Measurements from ENCODE around the gene SLC2A9. TPM values are rescaled to one million over a fixed set of nuclear protein-coding genes. Genes with fewer than 3 reads are reported as not detected.
"Not testable (repeated sequence)": the region's sequence is repeated elsewhere in the genome, so short reads cannot be mapped to it uniquely, and the experiment has no call there.

The SLC2A9 gene
- total RNA-seq, 1 donor from 2014 or later = 4.8 TPM

DNA sequence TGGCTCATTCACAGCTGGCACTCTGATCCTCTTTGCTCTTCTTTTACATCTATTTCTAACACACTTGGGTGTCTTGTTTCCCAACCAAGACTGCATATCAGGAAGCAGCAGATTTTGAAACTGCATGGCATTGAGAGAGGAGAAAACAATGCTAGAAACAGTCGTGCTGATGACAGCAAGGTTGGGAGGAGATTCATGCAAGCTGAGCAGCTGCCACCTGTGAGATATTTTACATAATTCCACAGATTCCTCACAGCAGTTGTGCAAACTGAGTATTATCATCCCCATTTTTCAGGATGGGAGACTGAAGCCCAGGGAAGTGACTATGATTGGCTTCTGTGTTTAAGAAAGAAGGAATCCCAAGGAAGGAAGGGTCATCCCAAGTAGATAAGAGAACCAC lies 105.0 kb downstream of the SLC2A9 start:
- no peaks in the 10 kb centered on the region for H3K4me1 Mint-ChIP-seq
- no peak for DNase-seq (ENCODE audit: low spot score in 2 of 2, unreplicated experiment in 2 of 2)
- peaks cover 37% of the 10 kb centered on the region for H3K27me3 Mint-ChIP-seq (ENCODE audit: low read depth)
- TF ChIP-seq, protein P1, sequence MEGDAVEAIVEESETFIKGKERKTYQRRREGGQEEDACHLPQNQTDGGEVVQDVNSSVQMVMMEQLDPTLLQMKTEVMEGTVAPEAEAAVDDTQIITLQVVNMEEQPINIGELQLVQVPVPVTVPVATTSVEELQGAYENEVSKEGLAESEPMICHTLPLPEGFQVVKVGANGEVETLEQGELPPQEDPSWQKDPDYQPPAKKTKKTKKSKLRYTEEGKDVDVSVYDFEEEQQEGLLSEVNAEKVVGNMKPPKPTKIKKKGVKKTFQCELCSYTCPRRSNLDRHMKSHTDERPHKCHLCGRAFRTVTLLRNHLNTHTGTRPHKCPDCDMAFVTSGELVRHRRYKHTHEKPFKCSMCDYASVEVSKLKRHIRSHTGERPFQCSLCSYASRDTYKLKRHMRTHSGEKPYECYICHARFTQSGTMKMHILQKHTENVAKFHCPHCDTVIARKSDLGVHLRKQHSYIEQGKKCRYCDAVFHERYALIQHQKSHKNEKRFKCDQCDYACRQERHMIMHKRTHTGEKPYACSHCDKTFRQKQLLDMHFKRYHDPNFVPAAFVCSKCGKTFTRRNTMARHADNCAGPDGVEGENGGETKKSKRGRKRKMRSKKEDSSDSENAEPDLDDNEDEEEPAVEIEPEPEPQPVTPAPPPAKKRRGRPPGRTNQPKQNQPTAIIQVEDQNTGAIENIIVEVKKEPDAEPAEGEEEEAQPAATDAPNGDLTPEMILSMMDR (IDR thresholded peaks at IDR 0.05; ENCODE audit: unreplicated experiment) = no peak
- H3K36me3 Mint-ChIP-seq = no peaks in the 10 kb centered on the region
- no peak overlapping the region for H3K4me3 Mint-ChIP-seq
- no peaks in the 10 kb centered on the region for H3K9me3 Mint-ChIP-seq
- H3K27ac Mint-ChIP-seq = no peak overlapping the region

DNA sequence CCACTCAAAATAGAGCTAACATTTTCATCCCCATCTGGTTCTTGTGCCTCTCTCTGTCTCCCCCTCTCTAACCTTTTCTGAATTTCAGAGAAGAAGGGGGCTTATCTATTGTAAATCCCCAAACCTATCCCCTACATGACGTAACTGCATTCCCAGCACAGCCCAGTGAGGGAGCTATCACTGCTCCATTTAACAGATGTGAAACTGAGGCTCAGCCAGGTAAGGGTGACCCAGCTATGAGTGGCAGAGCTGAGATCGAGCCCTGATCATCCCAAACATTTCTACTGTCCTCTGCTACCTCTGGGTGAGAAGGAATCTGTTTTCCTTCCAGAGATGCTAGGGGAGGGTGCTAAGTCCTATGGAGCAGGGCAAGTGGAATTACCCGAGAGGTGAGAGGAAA lies 107.5 kb downstream of the SLC2A9 start:
- Mint-ChIP-seq H3K4me1 (no peaks in the 10 kb centered on the region), H3K27ac (no peak overlapping the region), H3K36me3 (no peaks in the 10 kb centered on the region), H3K4me3 (no peak overlapping the region), H3K9me3 (peaks cover 3% of the 10 kb centered on the region), H3K27me3 (ENCODE audit: low read depth) (peaks cover 50% of the 10 kb centered on the region)
- DNase-seq (ENCODE audit: low spot score in 2 of 2, unreplicated experiment in 2 of 2) = no peak
- TF ChIP-seq, protein P1 (IDR thresholded peaks at IDR 0.05; ENCODE audit: unreplicated experiment) = no peak

DNA sequence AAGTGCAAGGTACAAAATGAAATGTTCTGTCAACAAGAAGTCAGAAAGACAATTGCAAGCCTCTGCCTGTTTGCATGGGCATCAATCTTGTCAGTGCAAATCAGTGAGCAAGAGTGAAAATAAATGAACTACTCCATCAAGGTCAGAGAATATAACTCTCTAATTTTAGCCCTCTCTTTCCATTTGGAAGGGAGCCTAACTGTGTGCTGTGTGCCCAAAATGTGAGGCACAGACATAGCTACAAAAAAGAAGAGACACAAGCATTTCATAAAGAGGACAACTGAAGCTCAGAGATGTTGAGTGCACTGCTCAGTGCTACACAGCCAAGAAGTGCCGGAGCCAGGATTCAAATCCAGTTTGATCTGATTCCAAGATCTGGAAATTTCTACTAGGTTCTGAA lies 114.3 kb downstream of the SLC2A9 start:
- Mint-ChIP-seq H3K9me3 (peaks cover 4% of the 10 kb centered on the region), H3K36me3 (no peaks in the 10 kb centered on the region), H3K27me3 (ENCODE audit: low read depth) (peaks cover 34% of the 10 kb centered on the region), H3K4me3 (no peak overlapping the region), H3K4me1 (no peaks in the 10 kb centered on the region), H3K27ac (no peak overlapping the region)
- TF ChIP-seq, protein P1 (IDR thresholded peaks at IDR 0.05; ENCODE audit: unreplicated experiment) = no peak
- no peak for DNase-seq (ENCODE audit: low spot score in 2 of 2, unreplicated experiment in 2 of 2)

DNA sequence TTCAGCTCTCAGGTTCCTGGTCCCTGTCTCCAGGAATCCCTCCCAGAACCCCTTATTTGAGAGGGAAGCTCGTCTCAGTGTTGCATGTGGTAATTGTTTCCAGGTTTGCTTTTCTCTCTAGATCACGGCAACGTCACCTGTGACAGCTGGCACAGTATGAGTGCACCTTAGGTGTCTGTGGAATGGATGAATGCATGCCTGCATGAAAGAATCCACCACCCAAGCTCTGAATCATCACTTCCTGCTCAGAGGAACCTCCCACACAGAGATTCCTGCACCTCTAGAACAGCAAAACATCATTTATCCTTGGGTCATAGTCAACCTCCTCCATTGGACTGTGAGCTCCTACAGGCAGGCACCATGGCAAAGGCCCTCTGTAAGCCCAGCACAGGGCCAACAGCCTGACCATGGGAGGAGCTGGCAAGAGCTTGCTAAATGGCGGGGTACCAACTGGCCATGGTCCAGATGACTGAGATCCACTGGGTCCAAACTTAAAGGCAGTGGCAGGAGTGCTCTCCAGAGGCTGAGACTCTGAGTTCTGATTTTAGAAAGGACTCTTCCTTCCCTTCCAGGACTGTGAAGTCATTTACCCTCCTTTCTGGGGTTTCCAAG lies 116.2 kb downstream of the SLC2A9 start:
- H3K27me3 Mint-ChIP-seq (ENCODE audit: low read depth) = peaks cover 23% of the 10 kb centered on the region
- no peaks in the 10 kb centered on the region for H3K36me3 Mint-ChIP-seq
- TF ChIP-seq, protein P1 (IDR thresholded peaks at IDR 0.05; ENCODE audit: unreplicated experiment) = no peak
- no peak overlapping the region for H3K4me3 Mint-ChIP-seq
- H3K27ac Mint-ChIP-seq = no peak overlapping the region
- H3K4me1 Mint-ChIP-seq = no peaks in the 10 kb centered on the region
- DNase-seq (ENCODE audit: low spot score in 2 of 2, unreplicated experiment in 2 of 2) = no peak
- peaks cover 4% of the 10 kb centered on the region for H3K9me3 Mint-ChIP-seq

DNA sequence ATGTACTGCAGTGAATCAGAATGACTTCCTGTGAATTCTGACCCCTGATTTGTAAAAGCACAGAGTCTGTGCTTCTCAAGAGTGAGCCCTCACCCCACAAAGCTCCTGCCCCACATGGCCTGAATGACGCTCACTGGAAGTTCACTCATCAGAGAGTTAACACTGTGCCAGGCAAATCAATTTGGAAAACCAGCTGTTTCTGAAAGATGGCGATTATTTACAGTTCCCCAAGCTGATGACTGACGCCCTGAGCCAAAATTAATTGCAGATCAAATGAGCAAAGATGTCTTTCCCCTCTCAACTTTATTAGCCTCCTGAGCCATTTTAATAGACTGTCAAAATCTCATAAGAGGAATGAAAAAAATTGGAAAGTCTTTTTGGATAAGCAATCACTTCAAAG lies 118.0 kb downstream of the SLC2A9 start:
- TF ChIP-seq, protein P1 (IDR thresholded peaks at IDR 0.05; ENCODE audit: unreplicated experiment) = no peak
- H3K9me3 Mint-ChIP-seq = no peaks in the 10 kb centered on the region
- no peak for DNase-seq (ENCODE audit: low spot score in 2 of 2, unreplicated experiment in 2 of 2)
- H3K27me3 Mint-ChIP-seq (ENCODE audit: low read depth) = peaks cover 30% of the 10 kb centered on the region
- peaks cover 2% of the 10 kb centered on the region for H3K4me1 Mint-ChIP-seq
- no peak overlapping the region for H3K4me3 Mint-ChIP-seq
- H3K36me3 Mint-ChIP-seq = no peaks in the 10 kb centered on the region
- no peak overlapping the region for H3K27ac Mint-ChIP-seq

DNA sequence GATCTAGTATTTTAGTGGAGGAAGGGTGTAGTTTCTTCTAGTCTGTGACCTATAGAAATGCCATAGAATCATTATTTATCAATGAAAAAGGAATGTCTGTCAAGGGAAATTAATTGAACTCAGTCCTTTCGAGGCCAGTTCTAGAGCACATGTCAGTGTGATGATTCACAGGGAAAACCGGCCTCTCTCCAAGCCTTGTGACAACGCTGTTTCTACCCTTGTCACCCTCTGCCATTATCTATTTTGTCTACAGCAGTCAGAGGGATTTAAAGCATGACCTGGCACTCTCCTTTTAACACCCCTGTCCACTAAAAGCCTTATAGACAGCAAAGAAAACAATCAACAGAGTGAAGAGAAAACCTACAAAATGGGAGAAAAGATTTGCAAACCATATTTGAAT lies 120.0 kb downstream of the SLC2A9 start:
- peaks cover 28% of the 10 kb centered on the region for H3K27me3 Mint-ChIP-seq (ENCODE audit: low read depth)
- H3K4me1 Mint-ChIP-seq = peaks cover 2% of the 10 kb centered on the region
- H3K36me3 Mint-ChIP-seq = no peaks in the 10 kb centered on the region
- no peak for DNase-seq (ENCODE audit: low spot score in 2 of 2, unreplicated experiment in 2 of 2)
- TF ChIP-seq, protein P1 (IDR thresholded peaks at IDR 0.05; ENCODE audit: unreplicated experiment) = no peak
- no peak overlapping the region for H3K4me3 Mint-ChIP-seq
- no peaks in the 10 kb centered on the region for H3K9me3 Mint-ChIP-seq
- H3K27ac Mint-ChIP-seq = no peak overlapping the region

DNA sequence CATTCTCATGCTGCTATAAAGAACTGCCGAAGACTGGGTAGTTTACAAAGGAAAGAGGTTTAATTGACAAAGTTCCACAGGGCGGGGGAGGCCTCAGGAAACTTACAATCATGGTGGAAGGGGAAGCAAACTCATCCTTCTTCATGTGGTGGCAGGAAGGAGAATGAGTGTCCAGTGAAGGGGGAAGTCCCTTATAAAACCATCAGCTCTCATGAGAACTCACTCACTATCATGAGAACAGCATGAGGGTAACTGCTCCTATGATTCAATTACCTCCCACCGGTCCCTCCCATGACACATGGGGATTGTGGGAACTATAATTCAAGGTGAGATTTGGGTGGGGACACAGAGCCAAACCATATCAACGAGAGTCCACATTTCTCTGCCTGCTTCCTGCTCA lies 120.7 kb downstream of the SLC2A9 start:
- not testable (repeated sequence) for DNase-seq (ENCODE audit: low spot score in 2 of 2, unreplicated experiment in 2 of 2); H3K9me3 Mint-ChIP-seq; H3K4me3 Mint-ChIP-seq; H3K4me1 Mint-ChIP-seq; H3K36me3 Mint-ChIP-seq; H3K27ac Mint-ChIP-seq
- peaks cover 31% of the 10 kb centered on the region for H3K27me3 Mint-ChIP-seq (ENCODE audit: low read depth)
